GM21529 (cell line): Measurements from ENCODE around the gene AP3B1.

Source experiments
- ATAC-seq: cut with Tn5 transposase; IDR thresholded peaks from one replicate; pipeline ENCODE4 v1.9.1; 2021; ENCODE audit not compliant: unreplicated experiment

The AP3B1 gene

GRCh38 chr5:78294248-78295034 lies at the start of gene AP3B1:
TSS of gene AP3B1 (minus strand) at chr5:78294698. CDS start at chr5:78294579, 119 bp downstream.
- peak; percentile 85 for ATAC-seq

- no peak for ATAC-seq
These were observed 46.9 kb upstream of the AP3B1 start for GRCh38 chr5:78341440-78341839.

- ATAC-seq = no peak
These were observed 45.3 kb upstream of the AP3B1 start for GRCh38 chr5:78339617-78340436.

- ATAC-seq = no peak
These were observed 42.2 kb upstream of the AP3B1 start for GRCh38 chr5:78336698-78337097.

- ATAC-seq = no peak
These were observed 41.5 kb upstream of the AP3B1 start for GRCh38 chr5:78335976-78336375.

GRCh38 chr5:78334811-78335210 lies 40.3 kb upstream of the AP3B1 start:
- ATAC-seq = no peak

- ATAC-seq = no peak
These were observed 37.1 kb upstream of the AP3B1 start for GRCh38 chr5:78331523-78332080.

GRCh38 chr5:78328585-78329173 lies 34.2 kb upstream of the AP3B1 start:
- ATAC-seq = no peak

GRCh38 chr5:78327761-78328510 lies 33.4 kb upstream of the AP3B1 start:
- ATAC-seq = no peak

GRCh38 chr5:78326930-78327329 lies 32.4 kb upstream of the AP3B1 start:
- no peak for ATAC-seq

GRCh38 chr5:78323241-78323640 lies 28.7 kb upstream of the AP3B1 start:
- no peak for ATAC-seq

- no peak for ATAC-seq
These were observed 25.9 kb upstream of the AP3B1 start for GRCh38 chr5:78320401-78320800.

- no peak for ATAC-seq
These were observed 23.8 kb upstream of the AP3B1 start for GRCh38 chr5:78318337-78318736.

- ATAC-seq = no peak
These were observed 23.0 kb upstream of the AP3B1 start for GRCh38 chr5:78317515-78317914.

- no peak for ATAC-seq
These were observed 14.2 kb upstream of the AP3B1 start for GRCh38 chr5:78308703-78309102.

- no peak for ATAC-seq
These were observed 6.1 kb upstream of the AP3B1 start for GRCh38 chr5:78300464-78301045.

- ATAC-seq = peak; percentile 5
These were observed 800 bp upstream of the AP3B1 start for GRCh38 chr5:78295035-78295961.

GRCh38 chr5:78293851-78294247 lies 649 bp downstream of the AP3B1 start:
- ATAC-seq = no peak

- ATAC-seq = no peak
These were observed 2.8 kb downstream of the AP3B1 start for GRCh38 chr5:78291687-78292086.
